RWPE2 (cell line): ENCODE measurements around the gene EZR.
A peak's percentile ranks its signal among the peaks of the same experiment; 100 is the strongest.

Source experiments
- ATAC-seq: fragments of 200-7000 bp; cut with Tn5 transposase; 3 replicates; pipeline ENCODE4 v1.9.1; 2021; ENCODE audit warnings: low read depth
- DNase-seq: peaks from one replicate; pipeline ENCODE4 v3.0.0-alpha.2; 2020; ENCODE audit warnings: low spot score
- H3K27ac ChIP-seq: fragments of 450-650 bp; 2 replicates; pipeline ENCODE4 v1.5.1; 2017; ENCODE audit warnings: mild to moderate bottlenecking; ENCODE audit not compliant: poor library complexity, severe bottlenecking
- H3K27me3 ChIP-seq: fragments of 250-450 bp; sonication (Bioruptor Pico); 2 replicates; pipeline ENCODE4 v1.5.1; 2021; ENCODE audit warnings: mild to moderate bottlenecking, moderate library complexity; ENCODE audit not compliant: insufficient read depth, poor library complexity, severe bottlenecking
- H3K36me3 ChIP-seq: fragments of 250-450 bp; sonication (Bioruptor Pico); 2 replicates; pipeline ENCODE4 v1.5.1; 2020; ENCODE audit warnings: low read depth, mild to moderate bottlenecking, moderate library complexity
- H3K4me1 ChIP-seq: fragments of 250-450 bp; sonication (Bioruptor Pico); 2 replicates; pipeline ENCODE4 v1.5.1; 2021; ENCODE audit warnings: mild to moderate bottlenecking, moderate library complexity; ENCODE audit not compliant: insufficient read depth, poor library complexity, severe bottlenecking
- H3K4me3 ChIP-seq: fragments of 250-450 bp; sonication (Bioruptor Pico); 2 replicates; pipeline ENCODE4 v1.5.1; 2021; ENCODE audit warnings: mild to moderate bottlenecking, moderate library complexity; ENCODE audit not compliant: severe bottlenecking
- H3K9me3 ChIP-seq: fragments of 250-450 bp; sonication (Bioruptor Pico); 2 replicates; pipeline ENCODE4 v1.5.1; 2021; ENCODE audit warnings: mild to moderate bottlenecking, moderate library complexity; ENCODE audit not compliant: severe bottlenecking
- CTCF ChIP-seq: fragments of 450-650 bp; IDR thresholded peaks from one replicate; pipeline ENCODE4 v1.5.1; 2017; ENCODE audit warnings: mild to moderate bottlenecking, moderate library complexity; ENCODE audit not compliant: poor library complexity, severe bottlenecking

The EZR gene

GRCh38 chr6:158863646-158864045 lies 44.5 kb upstream of the EZR start:
- peak; percentile 38 for ATAC-seq
- Histone ChIP-seq H3K4me3 (no peak overlapping the region), H3K9me3 (no peaks in the 10 kb centered on the region), H3K36me3 (no peaks in the 10 kb centered on the region), H3K27ac (no peak overlapping the region), H3K27me3 (no peaks in the 10 kb centered on the region), H3K4me1 (peaks cover 9% of the 10 kb centered on the region)
- no peak for DNase-seq
- no peak for TF ChIP-seq CTCF

DNA sequence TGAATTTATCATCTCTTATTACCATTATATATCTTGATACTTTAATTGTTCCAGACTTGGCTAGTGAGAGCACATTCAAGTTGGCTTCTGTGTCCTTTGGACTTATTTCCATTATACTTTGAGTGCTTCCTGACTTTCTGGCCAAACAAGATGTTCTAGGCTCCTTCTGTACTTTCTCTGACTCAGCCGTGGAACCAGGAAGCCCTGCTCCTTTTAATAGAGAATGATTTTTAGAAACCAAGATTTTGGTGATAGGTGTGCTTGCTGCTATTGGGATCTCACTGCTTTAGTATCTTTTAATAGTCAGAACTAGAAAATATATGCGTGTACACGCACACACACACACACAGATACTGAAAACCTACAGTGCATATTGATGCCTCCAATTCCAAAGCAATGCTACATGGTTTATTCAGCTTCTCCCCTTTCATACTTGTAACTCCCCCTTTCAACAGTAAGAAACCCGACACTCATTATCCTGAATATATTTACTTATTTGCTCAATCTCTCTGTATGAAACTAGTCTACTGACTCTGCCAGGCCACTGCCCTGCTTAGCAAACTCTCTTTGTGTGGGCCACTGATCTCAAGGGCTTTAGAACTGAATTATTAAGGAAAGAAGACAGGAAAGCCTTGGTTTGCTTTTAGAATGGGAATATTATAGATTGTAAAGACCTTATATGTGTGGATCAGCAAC lies 42.7 kb upstream of the EZR start:
- Histone ChIP-seq H3K4me3 (no peak overlapping the region), H3K4me1 (peaks cover 8% of the 10 kb centered on the region), H3K27ac (no peak overlapping the region), H3K27me3 (no peaks in the 10 kb centered on the region), H3K9me3 (no peaks in the 10 kb centered on the region), H3K36me3 (no peaks in the 10 kb centered on the region)
- DNase-seq (no peak), ATAC-seq (peak; percentile 25; the same call in 1 of the 3 replicates)
- no peak for TF ChIP-seq CTCF

GRCh38 chr6:158860279-158860865 lies 41.2 kb upstream of the EZR start:
- H3K27ac ChIP-seq = no peak overlapping the region
- H3K36me3 ChIP-seq = no peaks in the 10 kb centered on the region
- H3K4me3 ChIP-seq = no peak overlapping the region
- ATAC-seq (no peak), DNase-seq (no peak)
- H3K27me3 ChIP-seq = no peaks in the 10 kb centered on the region
- H3K4me1 ChIP-seq = peaks cover 8% of the 10 kb centered on the region
- no peaks in the 10 kb centered on the region for H3K9me3 ChIP-seq
- no peak for TF ChIP-seq CTCF

- ATAC-seq (no peak), DNase-seq (no peak)
- H3K4me1 ChIP-seq = peaks cover 29% of the 10 kb centered on the region
- H3K27me3 ChIP-seq = no peaks in the 10 kb centered on the region
- no peak overlapping the region for H3K27ac ChIP-seq
- H3K4me3 ChIP-seq = no peak overlapping the region
- no peak for TF ChIP-seq CTCF
- no peaks in the 10 kb centered on the region for H3K9me3 ChIP-seq
- H3K36me3 ChIP-seq = no peaks in the 10 kb centered on the region
Measured at GRCh38 chr6:158856261-158856660, 37.1 kb upstream of the EZR start.
